SU-DHL-6 (cell line): ENCODE measurements around the gene C6orf132.

Experiments used
- H2AFZ ChIP-seq: fragments of 200-600 bp; sonication (generic); 2 replicates; pipeline ENCODE4 v1.6.1; 2014; ENCODE audit warnings: low read depth, mild to moderate bottlenecking, moderate library complexity, mixed read lengths, antibody characterized with exemption, low read length; ENCODE audit not compliant: severe bottlenecking
- H3F3A ChIP-seq: fragments of 200-600 bp; shearing (Covaris generic); 2 replicates; pipeline ENCODE4 v1.6.0; 2016; ENCODE audit warnings: antibody characterized with exemption, mild to moderate bottlenecking; ENCODE audit not compliant: insufficient read depth
- H3K27ac ChIP-seq: fragments of 200-600 bp; sonication (generic); 2 replicates; pipeline ENCODE4 v1.5.1; 2016; ENCODE audit warnings: low read depth, mild to moderate bottlenecking, low read length, moderate library complexity, mixed read lengths
- H3K27me3 ChIP-seq: fragments of 200-600 bp; sonication (generic), shearing (Covaris generic); 2 replicates; pipeline ENCODE4 v1.6.0; 2014; ENCODE audit warnings: mild to moderate bottlenecking, low read length
- H3K36me3 ChIP-seq: fragments of 200-600 bp; sonication (generic); 2 replicates; pipeline ENCODE4 v1.6.1; 2014; ENCODE audit warnings: mild to moderate bottlenecking, low read length, mixed read lengths
- H3K4me2 ChIP-seq: fragments of 300-600, 200-600 bp; shearing (Covaris generic), sonication (generic); 2 replicates; pipeline ENCODE4 v1.6.0; 2014; ENCODE audit warnings: low read length, low read depth, mild to moderate bottlenecking; ENCODE audit not compliant: poor library complexity, severe bottlenecking
- H3K4me3 ChIP-seq: fragments of 200-600 bp; sonication (generic); 2 replicates; pipeline ENCODE4 v1.5.1; 2014; ENCODE audit warnings: antibody characterized with exemption, low read length, mild to moderate bottlenecking, mixed read lengths; ENCODE audit not compliant: insufficient read depth, poor library complexity, severe bottlenecking
- H3K79me2 ChIP-seq: fragments of 200-600 bp; sonication (generic); 2 replicates; pipeline ENCODE4 v1.6.1; 2014; ENCODE audit warnings: mild to moderate bottlenecking, low read length, moderate library complexity; ENCODE audit not compliant: insufficient read depth
- H3K9ac ChIP-seq: fragments of 200-600 bp; sonication (generic); 2 replicates; pipeline ENCODE4 v1.7.0; 2014; ENCODE audit warnings: mild to moderate bottlenecking, low read length
- H3K9me2 ChIP-seq: fragments of 200-600 bp; sonication (generic); replicated peaks from 2 replicates; pipeline ENCODE4 v1.6.1; 2014; ENCODE audit warnings: low read length; ENCODE audit not compliant: insufficient read depth
- H3K9me3 ChIP-seq: fragments of 200-600 bp; sonication (generic); 2 replicates; pipeline ENCODE4 v1.6.1; 2014; ENCODE audit warnings: low read length, mixed read lengths; ENCODE audit not compliant: insufficient read depth
- H4K20me1 ChIP-seq: fragments of 200-600 bp; sonication (generic); 2 replicates; pipeline ENCODE4 v1.6.1; 2014; ENCODE audit warnings: low read depth, mild to moderate bottlenecking, antibody characterized with exemption, low read length, moderate library complexity, mixed read lengths
- EZH2phosphoT487 ChIP-seq: fragments of 200-600 bp; sonication (generic), shearing (Covaris generic); conservative IDR thresholded peaks from 2 replicates; pipeline ENCODE4 v1.6.1; 2018; ENCODE audit warnings: mild to moderate bottlenecking, antibody characterized with exemption, low read length, moderate library complexity, mixed read lengths
- TF ChIP-seq, protein P1 (sequence below): fragments of 200-600 bp; sonication (generic); IDR thresholded peaks from one replicate; pipeline ENCODE4 v1.5.1; 2017; ENCODE audit warnings: antibody characterized with exemption, mild to moderate bottlenecking, low read length, moderate library complexity; ENCODE audit not compliant: insufficient read depth, poor library complexity, severe bottlenecking

The C6orf132 gene

GRCh38 chr6:42075159-42075838 lies 67.1 kb downstream of the C6orf132 start:
- no peaks in the 10 kb centered on the region for H4K20me1 ChIP-seq
- H3K36me3 ChIP-seq: 0 out of 2 replicates have a peak, but pooled peaks cover 4% of the 10 kb centered on the region

GRCh38 chr6:42073287-42073686 lies 69.1 kb downstream of the C6orf132 start:
- no peaks in the 10 kb centered on the region for H3K9me3 ChIP-seq
- no peak overlapping the region for H3K4me3 ChIP-seq

More at GRCh38 chr6:42075159-42075838, 67.1 kb downstream of the C6orf132 start:
- Histone ChIP-seq H2AFZ (no peak overlapping the region), H3K4me2 (no peak overlapping the region), H3K27me3 (no peaks in the 10 kb centered on the region), H3K9me2 (no peaks in the 10 kb centered on the region), H3K4me3 (no peak overlapping the region), H3K9ac (no peak overlapping the region), H3K27ac (no peak overlapping the region), H3F3A (no peaks in the 10 kb centered on the region), H3K9me3 (no peaks in the 10 kb centered on the region), H3K79me2 (no peaks in the 10 kb centered on the region)
- TF ChIP-seq, protein P1, sequence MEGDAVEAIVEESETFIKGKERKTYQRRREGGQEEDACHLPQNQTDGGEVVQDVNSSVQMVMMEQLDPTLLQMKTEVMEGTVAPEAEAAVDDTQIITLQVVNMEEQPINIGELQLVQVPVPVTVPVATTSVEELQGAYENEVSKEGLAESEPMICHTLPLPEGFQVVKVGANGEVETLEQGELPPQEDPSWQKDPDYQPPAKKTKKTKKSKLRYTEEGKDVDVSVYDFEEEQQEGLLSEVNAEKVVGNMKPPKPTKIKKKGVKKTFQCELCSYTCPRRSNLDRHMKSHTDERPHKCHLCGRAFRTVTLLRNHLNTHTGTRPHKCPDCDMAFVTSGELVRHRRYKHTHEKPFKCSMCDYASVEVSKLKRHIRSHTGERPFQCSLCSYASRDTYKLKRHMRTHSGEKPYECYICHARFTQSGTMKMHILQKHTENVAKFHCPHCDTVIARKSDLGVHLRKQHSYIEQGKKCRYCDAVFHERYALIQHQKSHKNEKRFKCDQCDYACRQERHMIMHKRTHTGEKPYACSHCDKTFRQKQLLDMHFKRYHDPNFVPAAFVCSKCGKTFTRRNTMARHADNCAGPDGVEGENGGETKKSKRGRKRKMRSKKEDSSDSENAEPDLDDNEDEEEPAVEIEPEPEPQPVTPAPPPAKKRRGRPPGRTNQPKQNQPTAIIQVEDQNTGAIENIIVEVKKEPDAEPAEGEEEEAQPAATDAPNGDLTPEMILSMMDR: peak; percentile 94
- no peak for TF ChIP-seq EZH2phosphoT487

GRCh38 chr6:42071881-42072583 lies 70.4 kb downstream of the C6orf132 start:
- Histone ChIP-seq H3K9me3 (no peaks in the 10 kb centered on the region), H3F3A (no peaks in the 10 kb centered on the region), H4K20me1 (no peaks in the 10 kb centered on the region), H2AFZ (no peak overlapping the region), H3K27ac (no peak overlapping the region), H3K27me3 (no peaks in the 10 kb centered on the region), H3K36me3 (0 out of 2 replicates have a peak, but pooled peaks cover 9% of the 10 kb centered on the region), H3K4me2 (no peak overlapping the region), H3K4me3 (no peak overlapping the region), H3K79me2 (no peaks in the 10 kb centered on the region), H3K9ac (no peak overlapping the region), H3K9me2 (no peaks in the 10 kb centered on the region)
- no peak for TF ChIP-seq EZH2phosphoT487
- TF ChIP-seq, protein P1: no peak

More at GRCh38 chr6:42073287-42073686, 69.1 kb downstream of the C6orf132 start:
- Histone ChIP-seq H3K9me2 (no peaks in the 10 kb centered on the region), H3F3A (no peaks in the 10 kb centered on the region), H3K27me3 (no peaks in the 10 kb centered on the region), H3K79me2 (no peaks in the 10 kb centered on the region), H4K20me1 (no peaks in the 10 kb centered on the region), H3K36me3 (0 out of 2 replicates have a peak, but pooled peaks cover 9% of the 10 kb centered on the region), H3K4me2 (no peak overlapping the region), H3K27ac (no peak overlapping the region), H2AFZ (no peak overlapping the region), H3K9ac (no peak overlapping the region)
- TF ChIP-seq EZH2phosphoT487: no peak
- TF ChIP-seq, protein P1: no peak
